Ascending aorta (tissue), 2 donors: ENCODE measurements around the gene ECI1. TPM values are rescaled to one million over a fixed set of nuclear protein-coding genes. Genes with fewer than 3 reads are reported as not detected.

Experiments used
- DNase-seq, 2 donors: peaks; one replicate each; pipeline ENCODE4 v3.0.0-alpha.2; 2019; ENCODE audit warnings: low spot score in 2 of 2
- H3K27ac ChIP-seq, 2 donors: fragments of 200-600 bp; sonication (generic); one replicate each; pipeline ENCODE4 v1.5.1; 2016 to 2017; ENCODE audit warnings: mild to moderate bottlenecking in 1 of 2
- H3K27me3 ChIP-seq: fragments of 200-600 bp; sonication (generic); one replicate; pipeline ENCODE4 v1.5.1; 2017
- H3K36me3 ChIP-seq, 2 donors: fragments of 200-600 bp; sonication (generic); one replicate each; pipeline ENCODE4 v1.5.1; 2016
- H3K4me1 ChIP-seq, 2 donors: fragments of 200-600 bp; sonication (generic); one replicate each; pipeline ENCODE4 v1.5.1; 2016 to 2017; ENCODE audit warnings: mild to moderate bottlenecking in 1 of 2
- H3K4me3 ChIP-seq, 2 donors: fragments of 200-600 bp; sonication (generic); one replicate each; pipeline ENCODE4 v1.5.1; 2016 to 2017; ENCODE audit warnings: mild to moderate bottlenecking in 1 of 2
- H3K9me3 ChIP-seq, 2 donors: fragments of 200-600 bp; sonication (generic); one replicate each; pipeline ENCODE4 v1.5.1; 2016
- intact Hi-C: fragments of 100-400 bp; cut with DNase I; formaldehyde crosslinking; loops from one replicate; pipeline ENCODE4 v1.15.1; 2023
- total RNA-seq: library from RNA; depleted of rRNA; stranded (reverse); fragments of >200 nt; gene quantifications from one replicate; pipeline ENCODE4 v1.1.0, GENCODE V29; 2016
- TF ChIP-seq, protein P1 (sequence below), 3 experiments: fragments of 200-600 bp in 2 of 3; fragments of 450-650 bp in 1 of 3; sonication (generic) in 2 of 3; IDR thresholded peaks; one replicate each; pipeline ENCODE4 v1.5.1; 2016 to 2019; ENCODE audit warnings: antibody characterized with exemption in 3 of 3, mild to moderate bottlenecking in 1 of 3, moderate library complexity in 1 of 3

The ECI1 gene
- total RNA-seq, 1 donor from 2014 or later = 10.9 TPM

DNA sequence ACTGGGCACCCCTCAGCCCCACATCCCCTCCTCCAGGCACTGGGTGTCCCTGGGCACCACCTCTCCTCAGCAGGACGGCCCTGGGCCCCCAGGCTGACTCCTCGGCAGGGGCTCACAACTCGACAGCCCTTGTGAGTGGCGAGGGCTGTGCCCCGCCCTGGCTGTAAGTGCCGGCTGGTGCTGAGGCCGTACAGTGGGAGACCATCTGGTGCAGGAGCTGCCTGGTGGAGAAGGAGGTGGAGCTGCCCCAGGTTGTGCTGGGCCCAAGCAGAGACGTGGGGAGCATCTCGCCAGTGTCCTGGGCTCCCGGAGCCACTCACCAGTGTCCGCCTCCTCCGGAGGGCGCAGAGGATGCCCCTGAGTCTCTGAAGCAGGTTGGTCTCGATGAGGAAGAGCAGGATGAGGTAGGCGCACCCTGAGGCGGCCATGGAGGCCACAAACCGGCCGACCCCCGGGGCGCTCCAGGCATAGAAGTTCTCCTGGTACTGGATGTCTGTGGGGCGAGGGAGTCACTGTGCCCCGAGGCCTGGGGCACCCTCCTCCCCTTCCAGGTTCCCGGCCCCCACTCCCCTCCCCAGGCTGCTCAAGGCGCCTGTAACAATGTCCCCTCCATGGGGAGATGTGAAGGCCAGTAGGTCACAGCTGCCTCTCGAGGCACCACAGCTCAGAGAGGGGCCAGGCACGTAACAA lies 31.6 kb upstream of the ECI1 start:
- TF ChIP-seq, protein P1, sequence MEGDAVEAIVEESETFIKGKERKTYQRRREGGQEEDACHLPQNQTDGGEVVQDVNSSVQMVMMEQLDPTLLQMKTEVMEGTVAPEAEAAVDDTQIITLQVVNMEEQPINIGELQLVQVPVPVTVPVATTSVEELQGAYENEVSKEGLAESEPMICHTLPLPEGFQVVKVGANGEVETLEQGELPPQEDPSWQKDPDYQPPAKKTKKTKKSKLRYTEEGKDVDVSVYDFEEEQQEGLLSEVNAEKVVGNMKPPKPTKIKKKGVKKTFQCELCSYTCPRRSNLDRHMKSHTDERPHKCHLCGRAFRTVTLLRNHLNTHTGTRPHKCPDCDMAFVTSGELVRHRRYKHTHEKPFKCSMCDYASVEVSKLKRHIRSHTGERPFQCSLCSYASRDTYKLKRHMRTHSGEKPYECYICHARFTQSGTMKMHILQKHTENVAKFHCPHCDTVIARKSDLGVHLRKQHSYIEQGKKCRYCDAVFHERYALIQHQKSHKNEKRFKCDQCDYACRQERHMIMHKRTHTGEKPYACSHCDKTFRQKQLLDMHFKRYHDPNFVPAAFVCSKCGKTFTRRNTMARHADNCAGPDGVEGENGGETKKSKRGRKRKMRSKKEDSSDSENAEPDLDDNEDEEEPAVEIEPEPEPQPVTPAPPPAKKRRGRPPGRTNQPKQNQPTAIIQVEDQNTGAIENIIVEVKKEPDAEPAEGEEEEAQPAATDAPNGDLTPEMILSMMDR (IDR thresholded peaks at IDR 0.05) = no peak
- Histone ChIP-seq H3K9me3 (no peaks in the 10 kb centered on the region), H3K27ac (no peak overlapping the region), H3K36me3 (peaks cover 16 to 68% of the 10 kb centered on the region in 2 donors), H3K27me3 (no peaks in the 10 kb centered on the region), H3K4me3 (no peak overlapping the region), H3K4me1 (no peaks in the 10 kb centered on the region)
- intact Hi-C loops = no loop called here
- no peak for DNase-seq

- TF ChIP-seq, protein P1 (IDR thresholded peaks at IDR 0.05) = no peak
- H3K36me3 ChIP-seq = peaks cover 16 to 69% of the 10 kb centered on the region in 2 donors
- no peaks in the 10 kb centered on the region for H3K9me3 ChIP-seq
- H3K4me3 ChIP-seq = no peak overlapping the region
- intact Hi-C loops = no loop called here
- H3K27me3 ChIP-seq = no peaks in the 10 kb centered on the region
- no peak overlapping the region for H3K27ac ChIP-seq
- H3K4me1 ChIP-seq = no peaks in the 10 kb centered on the region
- DNase-seq = no peak
Observed at GRCh38 chr16:2282262-2282661, 30.9 kb upstream of the ECI1 start.

- Histone ChIP-seq H3K4me3 (no peak overlapping the region), H3K27ac (no peak overlapping the region), H3K4me1 (no peaks in the 10 kb centered on the region), H3K9me3 (no peaks in the 10 kb centered on the region), H3K27me3 (no peaks in the 10 kb centered on the region), H3K36me3 (peaks cover 15 to 69% of the 10 kb centered on the region in 2 donors)
- DNase-seq = no peak
- TF ChIP-seq, protein P1 (IDR thresholded peaks at IDR 0.05) = no peak
- intact Hi-C loops = no loop called here
Observed at GRCh38 chr16:2280981-2281542, 29.7 kb upstream of the ECI1 start.

DNA sequence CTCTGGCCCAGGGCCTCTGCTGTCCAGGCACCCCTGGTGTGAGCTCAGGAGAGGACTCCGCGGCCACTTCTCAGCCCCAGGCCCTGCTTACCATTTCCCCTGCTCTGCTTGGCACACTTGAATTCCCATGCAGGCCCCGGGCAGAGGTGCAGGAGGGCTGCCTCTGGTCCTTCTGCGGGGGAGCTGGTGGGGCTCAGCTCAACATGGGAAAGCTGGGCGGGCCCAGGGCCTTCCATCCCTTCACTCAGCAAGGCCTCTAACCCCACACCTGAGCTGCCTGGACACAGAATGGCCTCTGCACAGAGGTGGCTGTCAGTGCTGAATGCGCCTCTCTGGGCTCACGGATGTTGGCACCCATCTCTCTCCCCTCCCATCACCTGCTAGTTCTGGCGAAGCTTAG lies 29.1 kb upstream of the ECI1 start:
- peaks cover 15 to 69% of the 10 kb centered on the region in 2 donors for H3K36me3 ChIP-seq
- no peaks in the 10 kb centered on the region for H3K9me3 ChIP-seq
- H3K27me3 ChIP-seq = no peaks in the 10 kb centered on the region
- TF ChIP-seq, protein P1 (IDR thresholded peaks at IDR 0.05) = no peak
- H3K4me1 ChIP-seq = no peaks in the 10 kb centered on the region
- H3K27ac ChIP-seq = no peak overlapping the region
- H3K4me3 ChIP-seq = no peak overlapping the region
- DNase-seq = no peak
- intact Hi-C loops = no loop called here

GRCh38 chr16:2278956-2279800 lies 27.8 kb upstream of the ECI1 start:
- TF ChIP-seq, protein P1 (IDR thresholded peaks at IDR 0.05) = no peak
- no peak for DNase-seq
- Histone ChIP-seq H3K4me3 (no peak overlapping the region), H3K4me1 (no peaks in the 10 kb centered on the region), H3K27me3 (no peaks in the 10 kb centered on the region), H3K9me3 (no peaks in the 10 kb centered on the region), H3K27ac (no peak overlapping the region), H3K36me3 (peaks cover 10 to 56% of the 10 kb centered on the region in 2 donors)
- intact Hi-C loops = loop anchor here (10.0 kb wide), 1 partner anchor 56 kb away; no protein-coding TSS in a partner anchor
